Suprapubic skin (tissue), 4 donors: ENCODE results near the gene GRK5. TPM values are rescaled to one million over a fixed set of nuclear protein-coding genes. Genes with fewer than 3 reads are reported as not detected.
"Not testable (repeated sequence)": the region's sequence is repeated elsewhere in the genome, so short reads cannot be mapped to it uniquely, and the experiment has no call there.

ENCODE experiments used
- DNase-seq, 2 donors: peaks; one replicate each; pipeline ENCODE4 v3.0.0-alpha.2; 2019; ENCODE audit warnings: low spot score in 2 of 2
- H3K27ac ChIP-seq: fragments of 200-600 bp; sonication (generic); one replicate; pipeline ENCODE4 v1.5.1; 2019
- H3K27me3 ChIP-seq: fragments of 200-600 bp; sonication (generic); one replicate; pipeline ENCODE4 v1.5.1; 2019
- H3K36me3 ChIP-seq: fragments of 200-600 bp; sonication (generic); one replicate; pipeline ENCODE4 v1.5.1; 2019
- H3K4me1 ChIP-seq: fragments of 200-600 bp; sonication (generic); one replicate; pipeline ENCODE4 v1.5.1; 2019
- H3K4me3 ChIP-seq: fragments of 200-600 bp; sonication (generic); one replicate; pipeline ENCODE4 v1.5.1; 2019; ENCODE audit warnings: mild to moderate bottlenecking
- H3K9me3 ChIP-seq: fragments of 200-600 bp; sonication (generic); one replicate; pipeline ENCODE4 v1.5.1; 2019
- CTCF ChIP-seq, 2 donors: fragments of 200-600 bp in 1 of 2; fragments of 450-650 bp in 1 of 2; sonication (generic) in 1 of 2; IDR thresholded peaks; one replicate each; pipeline ENCODE4 v1.5.1; 2016 to 2019; ENCODE audit warnings: antibody characterized with exemption in 2 of 2, mild to moderate bottlenecking in 1 of 2, moderate library complexity in 1 of 2
- EP300 ChIP-seq: sonication (generic); formaldehyde crosslinking; IDR thresholded peaks from one replicate; pipeline ENCODE4 v1.6.1; 2017; ENCODE audit warnings: antibody characterized with exemption
- POLR2A ChIP-seq, 2 donors: fragments of 450-650 bp; IDR thresholded peaks; one replicate each; pipeline ENCODE4 v1.6.1; 2017; ENCODE audit warnings: antibody characterized with exemption in 2 of 2, mild to moderate bottlenecking in 2 of 2, moderate library complexity in 2 of 2
- POLR2AphosphoS5 ChIP-seq, 3 donors: sonication (generic); formaldehyde crosslinking; IDR thresholded peaks; one replicate each; pipeline ENCODE4 v1.6.1; 2017; ENCODE audit warnings: antibody characterized with exemption in 3 of 3
- WGBS: methylation state at CpG from one replicate; pipeline ENCODE4 v1.1.5; 2018; 5-methylcytosine and 5-hydroxymethylcytosine counted together
- total RNA-seq, 4 donors: library from RNA; depleted of rRNA; stranded (reverse); fragments of >200 nt; gene quantifications; one replicate each; pipeline ENCODE4 v1.1.0, GENCODE V29; 2016

Gene GRK5
- total RNA-seq, 4 donors from 2014 or later = 4.8 to 9.0 (median 6.7) TPM

DNA sequence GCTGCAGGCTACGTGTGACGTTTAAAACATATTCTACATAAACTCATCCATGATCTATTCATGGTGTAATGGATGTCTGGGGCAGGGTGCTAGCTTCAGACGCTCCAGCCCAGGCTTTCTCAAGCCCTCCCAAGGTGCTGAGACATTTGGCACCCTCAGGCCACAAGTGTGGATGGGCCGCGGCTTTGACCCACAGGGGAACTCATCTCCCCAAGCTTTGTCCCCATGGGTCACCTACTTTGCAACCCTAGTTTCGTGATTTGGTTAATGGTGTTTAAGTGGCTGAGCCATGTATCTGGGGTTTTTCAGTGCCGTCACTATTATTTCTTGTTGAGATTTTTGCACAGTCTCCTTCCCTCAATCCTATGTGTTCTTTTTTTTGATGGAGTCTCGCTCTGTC, 66.0 kb downstream of the GRK5 start:
- H3K4me3 ChIP-seq = no peak overlapping the region
- H3K36me3 ChIP-seq = no peaks in the 10 kb centered on the region
- TF ChIP-seq CTCF (IDR thresholded peaks at IDR 0.05) (no peak), POLR2AphosphoS5 (IDR thresholded peaks at IDR 0.05) (no peak), POLR2A (IDR thresholded peaks at IDR 0.05) (no peak), EP300 (no peak)
- H3K4me1 ChIP-seq = peaks cover 34% of the 10 kb centered on the region
- no peaks in the 10 kb centered on the region for H3K9me3 ChIP-seq
- no peaks in the 10 kb centered on the region for H3K27me3 ChIP-seq
- H3K27ac ChIP-seq = no peak overlapping the region
- DNase-seq = no peak
- WGBS = 96% methylated on average over 6 of the region's 8 CpGs

- no peak for TF ChIP-seq POLR2AphosphoS5 (IDR thresholded peaks at IDR 0.05)
- no peak for TF ChIP-seq POLR2A (IDR thresholded peaks at IDR 0.05)
- TF ChIP-seq EP300 = no peak
- no peak for TF ChIP-seq CTCF (IDR thresholded peaks at IDR 0.05)
- Histone ChIP-seq H3K27ac (no peak overlapping the region), H3K9me3 (no peaks in the 10 kb centered on the region), H3K4me1 (peaks cover 35% of the 10 kb centered on the region), H3K27me3 (no peaks in the 10 kb centered on the region), H3K36me3 (no peaks in the 10 kb centered on the region), H3K4me3 (no peak overlapping the region)
- no peak for DNase-seq
- WGBS = 95% methylated on average over 4 of the region's 4 CpGs
These were observed 67.2 kb downstream of the GRK5 start for GRCh38 chr10:119274519-119275045.

GRCh38 chr10:119275085-119275484, 67.7 kb downstream of the GRK5 start:
- 81% methylated on average over 5 of the region's 5 CpGs for WGBS
- DNase-seq = no peak
- TF ChIP-seq POLR2AphosphoS5 (IDR thresholded peaks at IDR 0.05) (no peak), CTCF (IDR thresholded peaks at IDR 0.05) (no peak), POLR2A (IDR thresholded peaks at IDR 0.05) (no peak), EP300 (no peak)
- Histone ChIP-seq H3K27me3 (no peaks in the 10 kb centered on the region), H3K36me3 (no peaks in the 10 kb centered on the region), H3K4me3 (no peak overlapping the region), H3K27ac (no peak overlapping the region), H3K9me3 (no peaks in the 10 kb centered on the region), H3K4me1 (peaks cover 37% of the 10 kb centered on the region)

DNA sequence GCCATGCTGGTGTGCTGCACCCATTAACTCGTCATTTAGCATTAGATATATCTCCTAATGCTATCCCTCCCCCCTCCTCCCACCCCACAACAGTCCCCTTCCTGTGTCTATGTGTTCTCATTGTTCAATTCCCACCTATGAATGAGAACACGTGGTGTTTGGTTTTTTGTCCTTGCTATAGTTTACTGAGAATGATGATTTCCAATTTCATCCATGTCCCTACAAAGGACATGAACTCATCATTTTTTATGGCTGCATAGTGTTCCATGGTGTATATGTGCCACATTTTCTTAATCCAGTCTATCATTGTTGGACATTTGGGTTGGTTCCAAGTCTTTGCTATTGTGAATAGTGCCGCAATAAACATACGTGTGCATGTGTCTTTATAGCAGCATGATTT, 68.8 kb downstream of the GRK5 start:
- H3K9me3 ChIP-seq = not testable (repeated sequence)

GRCh38 chr10:119278126-119278709, 70.8 kb downstream of the GRK5 start:
- no peaks in the 10 kb centered on the region for H3K9me3 ChIP-seq
- H3K4me3 ChIP-seq = no peak overlapping the region
- peaks cover 43% of the 10 kb centered on the region for H3K4me1 ChIP-seq
- WGBS = 78% methylated on average over 14 of the region's 14 CpGs
- no peak for DNase-seq
- TF ChIP-seq CTCF (IDR thresholded peaks at IDR 0.05) (no peak), EP300 (no peak), POLR2A (IDR thresholded peaks at IDR 0.05) (no peak), POLR2AphosphoS5 (IDR thresholded peaks at IDR 0.05) (no peak)
- no peak overlapping the region for H3K27ac ChIP-seq
- no peaks in the 10 kb centered on the region for H3K27me3 ChIP-seq
- no peaks in the 10 kb centered on the region for H3K36me3 ChIP-seq

More for the DNA sequence above, 68.8 kb downstream of the GRK5 start:
- WGBS = 72% methylated on average over 4 of the region's 4 CpGs
- not testable (repeated sequence) for H3K27me3 ChIP-seq, DNase-seq, H3K4me3 ChIP-seq, H3K27ac ChIP-seq, H3K36me3 ChIP-seq
- H3K4me1 ChIP-seq = peaks cover 33% of the 10 kb centered on the region

GRCh38 chr10:119279441-119279840, 72.1 kb downstream of the GRK5 start:
- Histone ChIP-seq H3K27ac (no peak overlapping the region), H3K27me3 (no peaks in the 10 kb centered on the region), H3K4me1 (peaks cover 54% of the 10 kb centered on the region), H3K9me3 (no peaks in the 10 kb centered on the region), H3K36me3 (no peaks in the 10 kb centered on the region), H3K4me3 (no peak overlapping the region)
- DNase-seq = no peak
- WGBS = 67% methylated on average over 5 of the region's 10 CpGs
- TF ChIP-seq POLR2AphosphoS5 (IDR thresholded peaks at IDR 0.05) = no peak
- TF ChIP-seq EP300 = no peak
- no peak for TF ChIP-seq POLR2A (IDR thresholded peaks at IDR 0.05)
- TF ChIP-seq CTCF (IDR thresholded peaks at IDR 0.05) = no peak
